HCT116 (cell line): ENCODE data around the gene KLRF2. TPM values are rescaled to one million over a fixed set of nuclear protein-coding genes. Genes with fewer than 3 reads are reported as not detected.

ENCODE experiments used
- ATAC-seq: fragments of 200-7000 bp; cut with Tn5 transposase; 2 replicates; pipeline ENCODE4 v1.9.1; 2020; ENCODE audit warnings: mild to moderate bottlenecking, moderate library complexity
- BruUV-seq: library from RNA; stranded (reverse); fragments of 400-500 nt; replicated peaks from 2 replicates; lab custom pipeline; 2021; lab: Mats Ljungman, UMichigan
- CTCF ChIA-PET: fragments of 300-600 bp; sonication (Branson Sonifier 250); formaldehyde crosslinking; loops from one replicate; lab custom pipeline; 2021; ENCODE audit warnings: antibody characterized with exemption; lab: Charles Lee
- POLR2A ChIA-PET: fragments of 300-600, 350-600 bp; sonication (Branson Sonifier 250); formaldehyde crosslinking; loops from one replicate; lab custom pipeline; 2021; ENCODE audit warnings: antibody characterized with exemption; lab: Charles Lee
- RAD21 ChIA-PET, 2 experiments: fragments of 300-600 bp; sonication (Branson Sonifier 250); formaldehyde crosslinking; loops; one replicate each; lab custom pipeline; 2023; ENCODE audit warnings: low total read pairs in 2 of 2; ENCODE audit not compliant: uncharacterized antibody in 2 of 2, unreplicated experiment in 2 of 2, low non-redundant PET in 1 of 2; lab: Charles Lee
- DNase-seq: peaks from one replicate; pipeline ENCODE4 v3.0.0-alpha.2; 2010; ENCODE audit warnings: low read depth, low spot score
- H2AFZ ChIP-seq: fragments of 200-600 bp; shearing (Covaris generic), sonication (generic); 2 replicates; pipeline ENCODE4 v1.6.1; 2017; ENCODE audit warnings: low read depth, mixed run types, mixed read lengths, antibody characterized with exemption, low read length; ENCODE audit not compliant: poor library complexity, severe bottlenecking
- H3K27ac ChIP-seq: 2 replicates; pipeline ENCODE4 v1.5.1; 2012; ENCODE audit warnings: low read depth, low read length
- H3K27me3 ChIP-seq: fragments of 200-600 bp; sonication (generic); 2 replicates; pipeline ENCODE4 v1.6.1; 2016; ENCODE audit warnings: mixed run types, low read length, mixed read lengths; ENCODE audit not compliant: insufficient read depth
- H3K36me3 ChIP-seq, 2 experiments: fragments of 200-500 bp in 1 of 2; fragments of 200-600 bp in 1 of 2; sonication (Bioruptor generic) in 1 of 2; sonication (generic) in 1 of 2; 2 replicates each; pipeline versions ENCODE4 v1.5.1 to v1.6.1; 2014 to 2016; ENCODE audit warnings: low read length in 2 of 2, inconsistent platforms in 1 of 2, mixed read lengths in 1 of 2, mixed run types in 1 of 2; ENCODE audit not compliant: insufficient read depth in 2 of 2, control insufficient read depth in 1 of 2
- H3K4me1 ChIP-seq, 2 experiments: fragments of 200-600 bp in 1 of 2; sonication (generic) in 1 of 2; 2 replicates each; pipeline versions ENCODE4 v1.5.1 to v1.6.1; 2012 to 2017; ENCODE audit warnings: low read length in 2 of 2, inconsistent platforms in 1 of 2, mild to moderate bottlenecking in 1 of 2, mixed read lengths in 1 of 2, mixed run types in 1 of 2, moderate library complexity in 1 of 2; ENCODE audit not compliant: insufficient read depth in 2 of 2, control insufficient read depth in 1 of 2
- H3K4me2 ChIP-seq: fragments of 200-600 bp; sonication (generic); 2 replicates; pipeline ENCODE4 v1.6.1; 2017; ENCODE audit warnings: mixed run types, low read length, mixed read lengths
- H3K4me3 ChIP-seq, 2 experiments: fragments of 200-600 bp in 1 of 2; sonication (generic) in 1 of 2; replicated peaks in 1 of 2; 2 replicates each; pipeline ENCODE4 v1.5.1; 2011 to 2016; ENCODE audit warnings: low read length in 2 of 2, control low read depth in 1 of 2, low read depth in 1 of 2, mild to moderate bottlenecking in 1 of 2, mixed read lengths in 1 of 2, mixed run types in 1 of 2
- H3K79me2 ChIP-seq: fragments of 200-600 bp; sonication (generic); 2 replicates; pipeline ENCODE4 v1.6.1; 2017; ENCODE audit warnings: mild to moderate bottlenecking, mixed run types, low read length, moderate library complexity, mixed read lengths; ENCODE audit not compliant: insufficient read depth
- H3K9ac ChIP-seq: fragments of 200-600 bp; sonication (generic); 2 replicates; pipeline ENCODE4 v1.6.1; 2016; ENCODE audit warnings: low read length, mixed read lengths
- H3K9me2 ChIP-seq: fragments of 200-600 bp; sonication (generic), shearing (Covaris generic); 2 replicates; pipeline ENCODE4 v1.6.1; 2017; ENCODE audit warnings: mixed run types, mild to moderate bottlenecking, moderate library complexity; ENCODE audit not compliant: insufficient read depth
- H3K9me3 ChIP-seq, 2 experiments: fragments of 200-500 bp in 1 of 2; fragments of 200-600 bp in 1 of 2; sonication (Bioruptor generic) in 1 of 2; sonication (generic) in 1 of 2; 2 replicates each; pipeline ENCODE4 v1.6.1; 2014 to 2017; ENCODE audit warnings: low read length in 2 of 2, mixed read lengths in 2 of 2, inconsistent platforms in 1 of 2, low read depth in 1 of 2, mild to moderate bottlenecking in 1 of 2, mixed run types in 1 of 2, moderate library complexity in 1 of 2; ENCODE audit not compliant: control insufficient read depth in 1 of 2, insufficient read depth in 1 of 2
- H4K20me1 ChIP-seq: fragments of 200-600 bp; sonication (generic), shearing (Covaris generic); 2 replicates; pipeline ENCODE4 v1.6.1; 2017; ENCODE audit warnings: mixed run types, mild to moderate bottlenecking, moderate library complexity; ENCODE audit not compliant: insufficient read depth
- ATF3 ChIP-seq: IDR thresholded peaks from 2 replicates; pipeline ENCODE4 v1.6.1; 2012
- CBX3 ChIP-seq: IDR thresholded peaks from 2 replicates; pipeline ENCODE4 v1.6.1; 2012; ENCODE audit warnings: low read depth
- CTCF ChIP-seq, 3 experiments: fragments of 200-600 bp in 1 of 3; sonication (generic) in 1 of 3; IDR thresholded peaks in 2 of 3; conservative IDR thresholded peaks in 1 of 3; 2 replicates each; pipeline ENCODE4 v1.5.1; 2012 to 2017; ENCODE audit warnings: low read depth in 2 of 3, low read length in 2 of 3, antibody characterized with exemption in 1 of 3, borderline replicate concordance in 1 of 3, control low read depth in 1 of 3, mild to moderate bottlenecking in 1 of 3, mixed read lengths in 1 of 3, mixed run types in 1 of 3, moderate library complexity in 1 of 3; ENCODE audit not compliant: insufficient read depth in 1 of 3
- ELF1 ChIP-seq: IDR thresholded peaks from 2 replicates; pipeline ENCODE4 v1.6.1; 2012; ENCODE audit warnings: low read depth, borderline replicate concordance
- EZH2 ChIP-seq: fragments of 200-600 bp; sonication (generic); IDR thresholded peaks from 2 replicates; pipeline ENCODE4 v1.6.1; 2017; ENCODE audit warnings: antibody characterized with exemption, mixed run types
- FOSL1 ChIP-seq: IDR thresholded peaks from 2 replicates; pipeline ENCODE4 v1.6.1; 2012; ENCODE audit warnings: low read depth
- MAX ChIP-seq: IDR thresholded peaks from 2 replicates; pipeline ENCODE4 v1.6.1; 2012
- POLR2A ChIP-seq: IDR thresholded peaks from 2 replicates; pipeline ENCODE4 v1.7.0; 2011; ENCODE audit warnings: borderline replicate concordance; ENCODE audit not compliant: insufficient read depth, insufficient read length; ENCODE audit errors: extremely low read depth
- POLR2AphosphoS5 ChIP-seq: IDR thresholded peaks from 2 replicates; pipeline ENCODE4 v1.6.1; 2011; ENCODE audit warnings: mild to moderate bottlenecking, low read depth, low read length, moderate library complexity
- REST ChIP-seq: IDR thresholded peaks from 2 replicates; pipeline ENCODE4 v1.6.1; 2012; ENCODE audit warnings: low read depth
- SRF ChIP-seq: IDR thresholded peaks from 2 replicates; pipeline ENCODE4 v1.6.1; 2012; ENCODE audit warnings: low read depth
- TCF7L2 ChIP-seq: IDR thresholded peaks from 2 replicates; pipeline ENCODE4 v1.7.0; 2011; ENCODE audit warnings: borderline replicate concordance, inconsistent platforms; ENCODE audit not compliant: insufficient read depth, insufficient read length; ENCODE audit errors: extremely low read depth
- YY1 ChIP-seq: IDR thresholded peaks from 2 replicates; pipeline ENCODE4 v1.6.1; 2011; ENCODE audit warnings: low read length, low read depth, moderate library complexity, mild to moderate bottlenecking; ENCODE audit not compliant: insufficient replicate concordance; ENCODE audit errors: extremely low read depth
- ZBTB33 ChIP-seq: IDR thresholded peaks from 2 replicates; pipeline ENCODE4 v1.6.1; 2011; ENCODE audit warnings: mild to moderate bottlenecking, low read length, moderate library complexity; ENCODE audit not compliant: insufficient replicate concordance; ENCODE audit errors: extremely low read depth
- ZFX ChIP-seq: fragments of 450-650 bp; IDR thresholded peaks from 2 replicates; pipeline ENCODE4 v1.6.1; 2017
- intact Hi-C: fragments of 100-400 bp; cut with micrococcal nuclease; formaldehyde crosslinking; loops from 2 replicates; pipeline ENCODE4 v1.10.0; 2022
- total RNA-seq: library from RNA; stranded (reverse); gene quantifications from one replicate; pipeline ENCODE4 v1.2.1, GENCODE V29; 2021; ENCODE audit not compliant: unreplicated experiment

The KLRF2 gene
- total RNA-seq, 1 experiment from 2014 or later = not detected

GRCh38 chr12:9880532-9881078, 684 bp upstream of the KLRF2 start (continued):
- no peak for TF ChIP-seq EZH2
- no peak for TF ChIP-seq YY1
- no peak for TF ChIP-seq SRF
- no peak for TF ChIP-seq CBX3
- no peak for TF ChIP-seq ZBTB33
- no peak for TF ChIP-seq TCF7L2

- ATAC-seq (no peak), DNase-seq (no peak)
- POLR2A ChIA-PET = no interaction called here
- TF ChIP-seq ATF3 (no peak), CTCF (IDR thresholded peaks at IDR 0.05 in 2 of 3, conservative IDR thresholded peaks at IDR 0.05 in 1 of 3; ENCODE audit: borderline replicate concordance in 1 of 3, insufficient read depth in 1 of 3, low read depth in 2 of 3, low read length in 2 of 3) (no peak), TCF7L2 (no peak), SRF (no peak), POLR2AphosphoS5 (no peak), ZFX (no peak), MAX (no peak), REST (no peak), YY1 (no peak), FOSL1 (no peak), ELF1 (no peak), POLR2A (no peak), EZH2 (no peak)
Observed at GRCh38 chr12:9881988-9882387, 699 bp downstream of the KLRF2 start.

More at GRCh38 chr12:9881988-9882387, 699 bp downstream of the KLRF2 start:
- Histone ChIP-seq H3K9me3 (no peaks in the 10 kb centered on the region), H2AFZ (no peak overlapping the region), H3K4me1 (no peaks in the 10 kb centered on the region), H3K4me2 (no peak overlapping the region), H4K20me1 (no peaks in the 10 kb centered on the region; the same call in 1 of the 2 replicates), H3K79me2 (no peaks in the 10 kb centered on the region), H3K9me2 (no peaks in the 10 kb centered on the region), H3K4me3 (no peak overlapping the region), H3K27ac (no peak overlapping the region), H3K9ac (no peak overlapping the region), H3K36me3 (no peaks in the 10 kb centered on the region), H3K27me3 (peaks cover 34% of the 10 kb centered on the region)
- ChIA-PET RAD21 (no interaction called here), CTCF (no interaction called here)
- intact Hi-C loops = no loop called here
- no TSS peak for BruUV-seq
